ENCODE results near the gene NSUN3. TPM values are rescaled to one million over a fixed set of nuclear protein-coding genes. Genes with fewer than 3 reads are reported as not detected.
"Not testable (repeated sequence)": the region's sequence is repeated elsewhere in the genome, so short reads cannot be mapped to it uniquely, and the experiment has no call there.

NSUN3 gene
- total RNA-seq, 1 donor from 2014 or later, result 14.0 TPM

- intact Hi-C loops (cut with DNase I), result no loop called here
- no peak for DNase-seq (ENCODE audit: low spot score)
- ATAC-seq, result no peak
These were observed 3.1 kb downstream of the NSUN3 start for GRCh38 chr3:94065819-94066480.

- ATAC-seq, result no peak
- no peak for DNase-seq (ENCODE audit: low spot score)
- intact Hi-C loops (cut with DNase I), result no loop called here
These were observed 3.9 kb downstream of the NSUN3 start for GRCh38 chr3:94066506-94067500.

GRCh38 chr3:94069194-94069813 is 6.4 kb downstream of the NSUN3 start:
- ATAC-seq (no peak), DNase-seq (ENCODE audit: low spot score) (no peak)
- intact Hi-C loops (cut with DNase I), result no loop called here

GRCh38 chr3:94070341-94070911 is 7.6 kb downstream of the NSUN3 start:
- ATAC-seq (no peak), DNase-seq (ENCODE audit: low spot score) (no peak)
- intact Hi-C loops (cut with DNase I), result no loop called here

GRCh38 chr3:94071713-94072284 is 8.9 kb downstream of the NSUN3 start:
- ATAC-seq, result no peak
- intact Hi-C loops (cut with DNase I), result no loop called here
- no peak for DNase-seq (ENCODE audit: low spot score)

- DNase-seq (ENCODE audit: low spot score) (no peak), ATAC-seq (no peak)
- intact Hi-C loops (cut with DNase I), result no loop called here
These were observed 13.2 kb downstream of the NSUN3 start for GRCh38 chr3:94076055-94076454.

GRCh38 chr3:94080552-94080951 is 17.7 kb downstream of the NSUN3 start:
- intact Hi-C loops (cut with DNase I); ATAC-seq; DNase-seq (ENCODE audit: low spot score): not testable (repeated sequence)

GRCh38 chr3:94081884-94082283 is 19.0 kb downstream of the NSUN3 start:
- intact Hi-C loops (cut with DNase I), result no loop called here
- DNase-seq (ENCODE audit: low spot score) (no peak), ATAC-seq (no peak)

GRCh38 chr3:94082391-94082937 is 19.6 kb downstream of the NSUN3 start:
- intact Hi-C loops (cut with DNase I), result no loop called here
- no peak for DNase-seq (ENCODE audit: low spot score)
- no peak for ATAC-seq

- ATAC-seq, result no peak
- DNase-seq (ENCODE audit: low spot score), result no peak
- intact Hi-C loops (cut with DNase I), result no loop called here
These were observed 20.4 kb downstream of the NSUN3 start for GRCh38 chr3:94083261-94083660.

- intact Hi-C loops (cut with DNase I), result no loop called here
- DNase-seq (ENCODE audit: low spot score) (no peak), ATAC-seq (no peak)
These were observed 26.3 kb downstream of the NSUN3 start for GRCh38 chr3:94089126-94089525.

GRCh38 chr3:94092086-94092485 is 29.2 kb downstream of the NSUN3 start:
- no peak for DNase-seq (ENCODE audit: low spot score)
- ATAC-seq, result no peak
- intact Hi-C loops (cut with DNase I), result no loop called here

GRCh38 chr3:94093151-94093550 is 30.3 kb downstream of the NSUN3 start:
- DNase-seq (ENCODE audit: low spot score) (no peak), ATAC-seq (no peak)

GRCh38 chr3:94095111-94095510 is 32.2 kb downstream of the NSUN3 start:
- intact Hi-C loops (cut with DNase I), result no loop called here
- DNase-seq (ENCODE audit: low spot score) (no peak), ATAC-seq (no peak)

More at GRCh38 chr3:94093151-94093550, 30.3 kb downstream of the NSUN3 start:
- intact Hi-C loops (cut with DNase I), result no loop called here

- intact Hi-C loops (cut with DNase I), result no loop called here
- DNase-seq (ENCODE audit: low spot score), result no peak
- ATAC-seq, result peak; percentile 28
These were observed 35.6 kb downstream of the NSUN3 start for GRCh38 chr3:94098452-94098851.

GRCh38 chr3:94099311-94099710 is 36.5 kb downstream of the NSUN3 start:
- DNase-seq (ENCODE audit: low spot score) (no peak), ATAC-seq (no peak)
- intact Hi-C loops (cut with DNase I), result no loop called here

GRCh38 chr3:94101860-94102259 is 39.0 kb downstream of the NSUN3 start:
- intact Hi-C loops (cut with DNase I), result no loop called here
- no peak for ATAC-seq
- DNase-seq (ENCODE audit: low spot score), result no peak

GRCh38 chr3:94106268-94106667 is 43.4 kb downstream of the NSUN3 start:
- no peak for ATAC-seq
- no peak for DNase-seq (ENCODE audit: low spot score)
- intact Hi-C loops (cut with DNase I), result no loop called here

GRCh38 chr3:94110232-94110631 is 47.4 kb downstream of the NSUN3 start:
- peak; percentile 50 for ATAC-seq
- DNase-seq (ENCODE audit: low spot score); intact Hi-C loops (cut with DNase I): not testable (repeated sequence)

Data from sciatic nerve (tissue), 2 donors.